ENCODE data around the gene SH2D1A.
"Not testable (repeated sequence)": the region's sequence is repeated elsewhere in the genome, so short reads cannot be mapped to it uniquely, and the experiment has no call there.

DNA sequence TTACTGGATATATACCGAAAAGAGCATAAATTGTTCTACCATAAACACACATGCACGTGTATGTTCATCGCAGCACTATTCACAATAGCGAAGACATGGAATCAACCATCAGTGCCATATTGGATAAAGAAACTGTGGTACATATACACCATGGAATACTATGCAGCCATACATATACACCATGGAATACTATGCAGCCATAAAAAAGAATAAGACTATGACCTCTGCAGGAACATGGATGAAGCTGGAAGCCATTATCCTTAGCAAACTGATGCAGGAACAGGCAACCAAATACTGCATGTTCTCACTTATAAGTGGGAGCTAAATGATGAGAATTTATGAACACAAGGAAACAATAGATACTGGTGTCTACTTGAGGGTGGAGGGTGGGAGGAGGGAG is 47.0 kb upstream of the SH2D1A start:
- TF ChIP-seq, protein P1, sequence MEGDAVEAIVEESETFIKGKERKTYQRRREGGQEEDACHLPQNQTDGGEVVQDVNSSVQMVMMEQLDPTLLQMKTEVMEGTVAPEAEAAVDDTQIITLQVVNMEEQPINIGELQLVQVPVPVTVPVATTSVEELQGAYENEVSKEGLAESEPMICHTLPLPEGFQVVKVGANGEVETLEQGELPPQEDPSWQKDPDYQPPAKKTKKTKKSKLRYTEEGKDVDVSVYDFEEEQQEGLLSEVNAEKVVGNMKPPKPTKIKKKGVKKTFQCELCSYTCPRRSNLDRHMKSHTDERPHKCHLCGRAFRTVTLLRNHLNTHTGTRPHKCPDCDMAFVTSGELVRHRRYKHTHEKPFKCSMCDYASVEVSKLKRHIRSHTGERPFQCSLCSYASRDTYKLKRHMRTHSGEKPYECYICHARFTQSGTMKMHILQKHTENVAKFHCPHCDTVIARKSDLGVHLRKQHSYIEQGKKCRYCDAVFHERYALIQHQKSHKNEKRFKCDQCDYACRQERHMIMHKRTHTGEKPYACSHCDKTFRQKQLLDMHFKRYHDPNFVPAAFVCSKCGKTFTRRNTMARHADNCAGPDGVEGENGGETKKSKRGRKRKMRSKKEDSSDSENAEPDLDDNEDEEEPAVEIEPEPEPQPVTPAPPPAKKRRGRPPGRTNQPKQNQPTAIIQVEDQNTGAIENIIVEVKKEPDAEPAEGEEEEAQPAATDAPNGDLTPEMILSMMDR (IDR thresholded peaks at IDR 0.05) = not testable (repeated sequence)
- TF ChIP-seq POLR2A (IDR thresholded peaks at IDR 0.05) = not testable (repeated sequence)

All from vagina (tissue), 2 donors.